ENCODE data around the gene LAMB1.
"Not testable (repeated sequence)": the region's sequence is repeated elsewhere in the genome, so short reads cannot be mapped to it uniquely, and the experiment has no call there.

Gene LAMB1

DNA sequence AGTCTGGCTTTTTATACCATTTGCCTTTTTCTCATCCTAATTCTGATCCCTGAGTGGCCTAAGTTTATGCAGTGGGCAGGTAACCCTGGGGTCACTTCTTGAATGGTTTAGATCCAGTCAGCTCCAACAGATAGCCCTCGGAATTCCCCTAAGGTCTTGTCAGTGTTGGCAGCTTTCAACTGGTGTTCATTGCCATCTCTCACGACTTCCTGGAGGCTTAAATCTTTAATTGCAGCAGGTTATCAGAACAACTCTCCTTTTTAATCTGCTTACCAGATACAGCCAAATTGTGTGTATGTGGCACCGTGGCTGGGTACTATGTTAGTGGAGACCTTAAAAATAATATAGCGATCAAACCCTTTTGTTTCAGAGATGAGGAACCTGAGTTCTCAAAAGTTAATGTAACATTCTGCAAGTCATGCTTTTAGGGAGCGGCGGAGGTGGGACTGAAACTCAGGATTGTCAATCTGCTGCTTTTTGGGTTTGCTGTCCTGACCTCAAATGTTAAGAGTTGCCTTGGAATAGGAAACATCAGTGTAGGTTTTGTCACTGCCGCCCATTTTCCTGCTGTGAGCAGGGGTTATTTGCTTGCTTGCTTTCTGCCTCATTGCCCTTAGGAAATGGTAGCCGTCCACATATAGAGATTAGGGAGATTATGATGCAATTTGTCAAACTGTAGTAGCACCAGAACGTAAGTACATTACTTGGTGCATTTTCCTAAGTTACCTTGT is 111.2 kb downstream of the LAMB1 start:
- H3K4me3 ChIP-seq (ENCODE audit: low read depth, low read length), result peak overlapping the region; percentile 64
- TF ChIP-seq, protein P1, sequence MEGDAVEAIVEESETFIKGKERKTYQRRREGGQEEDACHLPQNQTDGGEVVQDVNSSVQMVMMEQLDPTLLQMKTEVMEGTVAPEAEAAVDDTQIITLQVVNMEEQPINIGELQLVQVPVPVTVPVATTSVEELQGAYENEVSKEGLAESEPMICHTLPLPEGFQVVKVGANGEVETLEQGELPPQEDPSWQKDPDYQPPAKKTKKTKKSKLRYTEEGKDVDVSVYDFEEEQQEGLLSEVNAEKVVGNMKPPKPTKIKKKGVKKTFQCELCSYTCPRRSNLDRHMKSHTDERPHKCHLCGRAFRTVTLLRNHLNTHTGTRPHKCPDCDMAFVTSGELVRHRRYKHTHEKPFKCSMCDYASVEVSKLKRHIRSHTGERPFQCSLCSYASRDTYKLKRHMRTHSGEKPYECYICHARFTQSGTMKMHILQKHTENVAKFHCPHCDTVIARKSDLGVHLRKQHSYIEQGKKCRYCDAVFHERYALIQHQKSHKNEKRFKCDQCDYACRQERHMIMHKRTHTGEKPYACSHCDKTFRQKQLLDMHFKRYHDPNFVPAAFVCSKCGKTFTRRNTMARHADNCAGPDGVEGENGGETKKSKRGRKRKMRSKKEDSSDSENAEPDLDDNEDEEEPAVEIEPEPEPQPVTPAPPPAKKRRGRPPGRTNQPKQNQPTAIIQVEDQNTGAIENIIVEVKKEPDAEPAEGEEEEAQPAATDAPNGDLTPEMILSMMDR (IDR thresholded peaks at IDR 0.05; ENCODE audit: borderline replicate concordance, insufficient read depth, low read depth, low read length), result no peak

DNA sequence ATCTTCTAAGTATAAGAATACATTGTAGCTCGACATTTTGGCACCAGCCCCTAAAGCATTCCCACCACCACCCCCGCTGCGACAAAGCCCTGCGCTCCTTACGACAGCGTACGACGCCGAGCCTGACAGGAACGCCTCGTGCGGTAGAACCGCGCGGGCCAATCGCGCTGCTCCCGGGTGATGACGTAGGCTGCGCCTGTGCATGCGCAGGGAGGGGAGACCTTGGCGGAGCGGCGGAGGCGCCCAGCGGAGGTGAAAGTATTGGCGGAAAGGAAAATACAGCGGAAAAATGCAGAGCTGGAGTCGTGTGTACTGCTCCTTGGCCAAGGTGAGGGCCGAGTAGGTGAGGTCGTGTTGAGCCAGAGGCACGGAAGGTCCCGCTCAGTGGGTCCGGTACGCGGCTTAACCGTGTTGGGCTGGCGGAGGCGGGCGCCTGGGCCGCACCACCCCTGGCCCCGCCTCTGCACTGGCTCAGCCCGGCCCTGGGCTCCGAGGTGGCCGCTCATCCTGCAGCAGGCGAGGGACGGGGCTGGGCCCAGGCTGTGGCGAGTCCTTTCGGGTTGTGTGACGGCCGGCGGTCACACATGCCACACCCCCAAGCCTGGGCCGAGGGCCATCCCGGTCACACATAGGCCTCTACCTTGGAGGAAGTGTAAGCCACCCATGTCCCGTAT is 111.9 kb downstream of the LAMB1 start, which contains the start of gene DLD:
Gene DLD, plus strand, starts transcription at position 222 of the 674 bp plus-strand sequence. Its CDS starts 68 bp downstream, at position 290.
- H3K4me3 ChIP-seq (ENCODE audit: low read depth, low read length), result peak within 1 kb of the TSS; percentile 64
- TF ChIP-seq, protein P1 (IDR thresholded peaks at IDR 0.05; ENCODE audit: borderline replicate concordance, insufficient read depth, low read depth, low read length), result no peak

DNA sequence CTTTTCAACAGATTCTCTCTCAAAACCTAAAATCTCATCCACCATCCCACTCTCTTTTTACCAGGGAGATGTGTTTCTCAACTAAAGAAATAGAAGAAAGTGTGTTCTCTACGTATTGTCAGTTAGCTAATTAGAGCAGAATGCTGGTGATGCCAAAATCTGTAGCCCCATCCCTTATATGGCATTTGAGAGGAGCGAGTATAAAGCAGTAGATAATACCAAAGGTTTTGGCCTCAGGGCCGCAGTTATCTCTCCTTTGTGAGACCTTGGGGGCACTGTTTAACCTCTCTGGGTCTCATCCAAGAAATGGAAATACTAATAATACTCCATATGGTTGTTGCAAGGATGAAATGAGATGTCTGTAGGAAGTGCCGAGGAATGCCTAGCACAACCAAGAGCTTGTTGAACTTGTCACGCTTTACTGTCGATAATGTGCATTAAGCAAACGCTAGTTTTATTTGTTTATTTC is 112.4 kb downstream of the LAMB1 start:
- TF ChIP-seq, protein P1 (IDR thresholded peaks at IDR 0.05; ENCODE audit: borderline replicate concordance, insufficient read depth, low read depth, low read length), result no peak
- peak overlapping the region; percentile 64 for H3K4me3 ChIP-seq (ENCODE audit: low read depth, low read length)

DNA sequence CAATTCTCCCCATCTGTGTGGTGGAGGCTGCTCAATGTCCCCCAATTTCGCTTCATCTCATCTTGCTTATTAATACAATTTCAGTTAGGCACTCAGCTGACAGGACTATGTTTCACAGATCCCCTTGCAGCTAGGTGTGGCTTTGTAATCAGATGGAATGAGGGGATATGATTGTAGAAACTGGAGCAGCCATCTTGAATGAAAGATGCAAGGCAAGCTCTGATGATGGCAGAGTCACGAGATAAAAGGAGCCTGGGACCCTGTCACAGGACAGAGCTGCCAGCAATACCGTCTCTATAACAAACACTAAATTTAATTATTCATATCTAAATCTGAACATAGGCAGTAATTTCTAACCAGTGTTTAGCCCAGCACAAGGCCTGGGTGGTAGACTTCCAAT is 113.0 kb downstream of the LAMB1 start:
- TF ChIP-seq, protein P1 (IDR thresholded peaks at IDR 0.05; ENCODE audit: borderline replicate concordance, insufficient read depth, low read depth, low read length), result no peak
- H3K4me3 ChIP-seq (ENCODE audit: low read depth, low read length), result no peak overlapping the region

DNA sequence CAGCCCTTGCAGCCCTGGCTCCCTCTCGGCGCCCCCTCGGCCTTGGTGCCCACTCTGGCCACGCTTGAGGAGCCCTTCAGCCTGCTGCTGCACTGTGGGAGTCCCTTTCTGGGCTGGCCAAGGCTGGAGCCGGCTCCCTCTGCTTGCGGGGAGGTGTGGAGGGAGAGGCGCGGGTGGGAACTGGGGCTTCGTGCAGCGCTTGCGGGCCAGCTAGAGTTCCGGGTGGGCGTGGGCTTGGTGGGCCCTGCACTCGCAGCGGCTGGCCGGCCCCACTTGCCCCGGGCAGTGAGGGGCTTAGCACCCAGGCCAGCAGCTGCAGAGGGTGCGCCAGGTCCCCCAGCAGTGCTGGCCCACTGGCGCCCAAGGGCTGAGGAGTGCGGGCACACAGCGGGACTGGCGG is 115.1 kb downstream of the LAMB1 start:
- H3K4me3 ChIP-seq (ENCODE audit: low read depth, low read length), result not testable (repeated sequence)

DNA sequence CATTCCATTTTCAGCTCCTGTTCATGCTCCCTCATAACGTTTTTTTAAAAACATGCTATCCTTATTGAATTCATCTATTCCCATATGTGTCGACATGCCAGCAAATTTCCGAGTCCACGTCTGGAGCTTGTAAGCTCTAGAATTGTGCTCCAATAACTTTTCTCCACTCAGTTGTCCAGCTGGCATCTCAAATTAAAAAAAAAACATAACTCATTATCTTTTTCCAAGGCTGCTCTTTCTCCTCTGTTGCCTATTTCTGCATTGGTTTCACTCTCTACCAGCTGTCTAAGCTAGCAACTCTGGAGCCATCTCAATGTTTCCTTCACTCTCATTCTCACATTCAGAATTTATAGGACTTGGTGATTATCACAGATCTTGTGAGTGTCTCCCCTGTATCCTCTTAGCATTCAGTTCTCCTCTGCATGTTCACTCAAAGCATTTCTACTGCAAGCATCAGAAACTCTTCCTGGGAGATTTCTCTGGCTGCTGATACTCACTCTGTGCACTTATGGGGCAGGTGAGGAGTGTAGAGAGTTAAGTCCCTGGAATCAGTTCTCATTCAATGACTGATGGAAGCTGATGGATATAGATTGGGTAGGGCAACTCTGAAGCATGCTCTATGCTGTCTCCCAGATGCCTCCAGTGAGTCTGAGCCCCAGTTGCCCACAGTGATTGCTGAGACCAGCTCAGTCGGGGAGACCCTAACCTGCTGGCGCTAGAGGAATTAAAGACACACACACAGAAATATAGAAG is 118.7 kb downstream of the LAMB1 start:
- TF ChIP-seq, protein P1 (IDR thresholded peaks at IDR 0.05; ENCODE audit: borderline replicate concordance, insufficient read depth, low read depth, low read length), result no peak
- no peak overlapping the region for H3K4me3 ChIP-seq (ENCODE audit: low read depth, low read length)

DNA sequence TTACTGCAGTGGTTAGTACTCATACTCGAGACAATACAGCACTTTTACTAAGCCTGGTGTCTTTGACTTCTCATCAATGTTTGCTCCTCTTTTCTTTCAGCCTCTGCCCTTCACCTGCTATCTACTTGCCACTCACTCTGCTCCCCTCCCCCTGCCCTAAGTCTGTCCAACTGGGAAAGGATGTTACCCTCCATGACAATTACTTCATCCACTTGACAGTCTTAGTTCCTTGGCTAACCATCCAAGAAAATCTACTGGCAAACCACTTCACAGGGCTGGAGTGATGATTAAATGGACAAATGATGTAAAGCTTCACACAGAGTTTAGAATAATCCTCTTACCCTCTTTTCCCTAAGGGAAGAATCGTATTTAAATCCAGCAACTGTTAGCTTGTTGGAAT is 120.2 kb downstream of the LAMB1 start:
- H3K4me3 ChIP-seq (ENCODE audit: low read depth, low read length), result no peak overlapping the region
- TF ChIP-seq, protein P1 (IDR thresholded peaks at IDR 0.05; ENCODE audit: borderline replicate concordance, insufficient read depth, low read depth, low read length), result no peak
